ENCODE data around the gene CDH4. TPM values are rescaled to one million over a fixed set of nuclear protein-coding genes. Genes with fewer than 3 reads are reported as not detected.

The CDH4 gene
- total and polyA plus RNA-seq, 2 of the 8 experiments (the other 6 are each of a cell fraction or from before 2014, with no cell fraction given), result 4.3 to 7.9 TPM

DNA sequence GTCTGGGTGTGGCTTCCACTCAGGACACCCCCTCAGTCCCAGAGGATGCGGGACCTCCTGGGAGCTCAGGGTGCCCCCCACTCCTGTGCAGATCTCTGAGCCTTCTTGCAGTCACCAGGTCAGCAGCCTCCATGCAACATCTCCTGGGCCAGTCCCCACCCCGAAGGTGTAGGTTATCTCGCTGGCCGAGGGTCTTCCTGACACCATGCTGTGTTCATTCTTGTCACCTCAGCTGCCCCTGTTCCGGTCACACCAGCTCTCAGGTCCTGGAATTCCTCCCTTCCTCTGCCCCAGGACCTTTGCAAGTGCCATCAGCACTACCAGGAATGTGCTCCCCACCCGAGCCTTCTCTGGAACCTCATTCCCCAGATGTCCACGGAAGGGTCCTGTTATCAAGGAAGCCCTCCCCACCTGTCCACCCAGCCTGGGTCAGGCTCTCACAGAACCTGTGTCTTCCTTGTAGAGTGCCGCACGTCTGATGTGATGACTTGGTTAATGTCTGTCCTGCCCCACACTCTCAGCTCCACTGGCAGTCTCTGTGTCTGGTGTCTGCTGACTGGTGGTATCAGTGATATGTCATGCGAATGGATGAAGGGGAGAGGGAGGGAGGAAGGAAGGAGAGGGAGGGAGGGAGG lies 484.1 kb downstream of the CDH4 start:
- Histone ChIP-seq H2BK20ac (ENCODE audit: low read length) (no peak overlapping the region), H2BK120ac (replicated peaks; ENCODE audit: low read depth, low read length) (no peak overlapping the region), H2BK12ac (ENCODE audit: low read depth, low read length) (no peak overlapping the region), H3K4me1 (replicated peaks in 1 of 4; ENCODE audit: control insufficient read depth in 3 of 4, insufficient read depth in 4 of 4, low read length in 3 of 4) (no peaks in the 10 kb centered on the region), H4K91ac (replicated peaks; ENCODE audit: insufficient read length, low read length) (no peak overlapping the region), H3K9me3 (ENCODE audit: insufficient read depth in 2 of 2, low read depth in 1 of 2, low read length in 1 of 2) (no peaks in the 10 kb centered on the region), H3K23me2 (ENCODE audit: low read depth, low read length) (no peaks in the 10 kb centered on the region; the same call in 1 of the 2 replicates), H2BK5ac (ENCODE audit: low read depth, low read length) (no peak overlapping the region), H2AFZ (ENCODE audit: low read length) (no peak overlapping the region), H4K8ac (ENCODE audit: extremely low read depth, insufficient read depth, low read length) (no peak overlapping the region), H3K27me3 (replicated peaks in 1 of 4; ENCODE audit: control insufficient read depth in 3 of 4, extremely low read depth in 1 of 4, insufficient read depth in 3 of 4, low read length in 3 of 4) (peaks cover 0 to 3% (median 1%) of the 10 kb centered on the region in 4 experiments; a peak in 2 of 7 replicates), H3K4ac (replicated peaks; ENCODE audit: insufficient read length, low read depth, low read length) (no peak overlapping the region), H3K23ac (ENCODE audit: insufficient read length) (no peak overlapping the region), H3K4me3 (ENCODE audit: extremely low read depth in 1 of 4, insufficient read depth in 2 of 4, low read depth in 3 of 4, low read length in 4 of 4) (no peak overlapping the region), H3K18ac (ENCODE audit: extremely low read depth, low read length) (no peak overlapping the region), H3K9ac (replicated peaks in 1 of 4; ENCODE audit: extremely low read depth in 1 of 4, low read depth in 3 of 4, low read length in 3 of 4) (no peak overlapping the region), H3K4me2 (ENCODE audit: insufficient read depth in 1 of 2, low read depth in 2 of 2, low read length in 2 of 2) (no peak overlapping the region), H3K79me1 (ENCODE audit: low read depth, low read length) (no peaks in the 10 kb centered on the region), H4K5ac (ENCODE audit: insufficient read length, low read depth, low read length) (no peak overlapping the region), H2BK15ac (ENCODE audit: low read length) (no peak overlapping the region), H3K27ac (ENCODE audit: low read depth, low read length) (no peak overlapping the region), H4K20me1 (replicated peaks in 1 of 2; ENCODE audit: control insufficient read depth in 1 of 2, insufficient read depth in 2 of 2, low read length in 2 of 2) (no peaks in the 10 kb centered on the region), H2AK5ac (ENCODE audit: low read depth, low read length) (no peak overlapping the region), H3K79me2 (ENCODE audit: control insufficient read depth in 1 of 2, insufficient read depth in 2 of 2, low read length in 2 of 2) (no peaks in the 10 kb centered on the region), H3K56ac (replicated peaks; ENCODE audit: insufficient read length, low read depth, low read length) (no peak overlapping the region), H3K36me3 (ENCODE audit: control insufficient read depth in 2 of 4, insufficient read depth in 4 of 4, low read length in 3 of 4) (no peaks in the 10 kb centered on the region), H3K14ac (ENCODE audit: insufficient read length) (no peak overlapping the region)
- CTCF ChIA-PET (ENCODE audit: partially characterized antibody), result interaction anchor here (0.5 to 1.4 kb wide), 3 partner anchors 46 to 151 kb away, joined by 3 to 5 read pairs (median 3); no protein-coding TSS in a partner anchor
- POLR2A ChIA-PET (ENCODE audit: partially characterized antibody), result no interaction called here
- 94% methylated on average over 7 of the region's 10 CpGs; no CpG with 5 or more reads in 1 of the 2 experiments for WGBS, 2 experiments (ENCODE audit: extremely low coverage in 1 of 2, insufficient coverage in 1 of 2, insufficient read length in 1 of 2, insufficient replicate concordance in 2 of 2, low coverage in 1 of 2, low lambda C conversion rate in 2 of 2, missing lambda C conversion rate in 1 of 2)
- DNase-seq (ENCODE audit: low read depth in 1 of 2, low spot score in 2 of 2), result no peak
- no peak for FAIRE-seq
- TF ChIP-seq YY1 (IDR thresholded peaks at IDR 0.05; ENCODE audit: low read depth, low read length) (no peak), SP1 (IDR thresholded peaks at IDR 0.05; ENCODE audit: low read depth, low read length) (no peak), TAF7 (optimal IDR thresholded peaks at IDR 0.05; ENCODE audit: borderline replicate concordance, low read depth, low read length) (no peak), CTBP2 (IDR thresholded peaks at IDR 0.05; ENCODE audit: borderline replicate concordance, insufficient read depth, insufficient read length, low read length) (no peak), HDAC2 (IDR thresholded peaks at IDR 0.05; ENCODE audit: borderline replicate concordance in 1 of 2, low read depth in 2 of 2, low read length in 2 of 2) (no peak), POU5F1 (IDR thresholded peaks at IDR 0.05; ENCODE audit: low read depth, low read length) (no peak), TEAD4 (IDR thresholded peaks at IDR 0.05; ENCODE audit: low read depth, low read length) (no peak), SUZ12 (IDR thresholded peaks at IDR 0.05; ENCODE audit: low read length) (no peak), EGR1 (IDR thresholded peaks at IDR 0.05; ENCODE audit: borderline replicate concordance, low read depth, low read length) (no peak), TCF12 (IDR thresholded peaks at IDR 0.05; ENCODE audit: low read depth, low read length) (no peak), CHD1 (IDR thresholded peaks at IDR 0.05; ENCODE audit: low read depth, low read length) (no peak), NRF1 (IDR thresholded peaks at IDR 0.05; ENCODE audit: low read depth, low read length) (no peak)
- TF ChIP-seq, protein P1, sequence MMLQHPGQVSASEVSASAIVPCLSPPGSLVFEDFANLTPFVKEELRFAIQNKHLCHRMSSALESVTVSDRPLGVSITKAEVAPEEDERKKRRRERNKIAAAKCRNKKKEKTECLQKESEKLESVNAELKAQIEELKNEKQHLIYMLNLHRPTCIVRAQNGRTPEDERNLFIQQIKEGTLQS (IDR thresholded peaks at IDR 0.05; ENCODE audit: insufficient read depth, low read depth, low read length), result no peak

Data from H1 (cell line).